OCI-LY7 (cell line): Measurements from ENCODE around the gene ELL2. TPM values are rescaled to one million over a fixed set of nuclear protein-coding genes. Genes with fewer than 3 reads are reported as not detected.

Source experiments
- BruUV-seq: library from RNA; stranded (reverse); fragments of 400-500 nt; replicated peaks from 2 replicates; lab custom pipeline; 2021; lab: Mats Ljungman, UMichigan
- CTCF ChIA-PET: fragments of 300-600 bp; sonication (Branson Sonifier 250); formaldehyde crosslinking; loops from one replicate; lab custom pipeline; 2022; ENCODE audit warnings: antibody characterized with exemption; ENCODE audit not compliant: unreplicated experiment; lab: Charles Lee
- POLR2A ChIA-PET: fragments of 300-600 bp; sonication (Branson Sonifier 250); formaldehyde crosslinking; loops from one replicate; lab custom pipeline; 2022; ENCODE audit warnings: antibody characterized with exemption; lab: Charles Lee
- DNase-seq: peaks from one replicate; pipeline ENCODE4 v3.0.0-alpha.2; 2015; ENCODE audit warnings: low spot score
- H2AFZ ChIP-seq: fragments of 200-600 bp; sonication (generic), shearing (Covaris generic); 2 replicates; pipeline ENCODE4 v1.6.1; 2014; ENCODE audit warnings: mild to moderate bottlenecking, antibody characterized with exemption, low read length, moderate library complexity
- H3K27ac ChIP-seq: fragments of 200-600 bp; sonication (generic); 2 replicates; pipeline ENCODE4 v1.5.1; 2014; ENCODE audit warnings: mixed run types, low read depth, mild to moderate bottlenecking, moderate library complexity, low read length, inconsistent platforms; ENCODE audit not compliant: poor library complexity, severe bottlenecking
- H3K36me3 ChIP-seq: fragments of 200-600 bp; sonication (generic); 2 replicates; pipeline ENCODE4 v1.6.1; 2014; ENCODE audit warnings: mild to moderate bottlenecking, antibody characterized with exemption, low read length, moderate library complexity, mixed read lengths; ENCODE audit not compliant: insufficient read depth
- H3K4me1 ChIP-seq: fragments of 200-600 bp; sonication (generic); 2 replicates; pipeline ENCODE4 v1.5.1; 2014; ENCODE audit warnings: mild to moderate bottlenecking, low read length; ENCODE audit not compliant: insufficient read depth, poor library complexity, severe bottlenecking
- H3K4me2 ChIP-seq: fragments of 200-600 bp; sonication (generic); 2 replicates; pipeline ENCODE4 v1.6.1; 2014; ENCODE audit warnings: mild to moderate bottlenecking, low read length
- H3K4me3 ChIP-seq: fragments of 200-600 bp; sonication (generic); 2 replicates; pipeline ENCODE4 v1.5.1; 2014; ENCODE audit warnings: mild to moderate bottlenecking, low read depth, low read length; ENCODE audit not compliant: poor library complexity, severe bottlenecking
- H3K79me2 ChIP-seq: fragments of 200-600 bp; sonication (generic); 2 replicates; pipeline ENCODE4 v1.6.1; 2016; ENCODE audit warnings: low read depth, mild to moderate bottlenecking, low read length, moderate library complexity, mixed read lengths; ENCODE audit not compliant: insufficient read depth
- H3K9me2 ChIP-seq: fragments of 200-600 bp; sonication (generic); 2 replicates; pipeline ENCODE4 v1.6.1; 2016; ENCODE audit warnings: mild to moderate bottlenecking, low read length, mixed read lengths; ENCODE audit not compliant: insufficient read depth
- H3K9me3 ChIP-seq: fragments of 200-600 bp; sonication (generic); 2 replicates; pipeline ENCODE4 v1.6.1; 2014; ENCODE audit warnings: mild to moderate bottlenecking, mixed run types, low read length, mixed read lengths
- H4K20me1 ChIP-seq: fragments of 200-600 bp; sonication (generic); 2 replicates; pipeline ENCODE4 v1.6.1; 2014; ENCODE audit warnings: mild to moderate bottlenecking, antibody characterized with exemption, low read length, moderate library complexity, mixed read lengths; ENCODE audit not compliant: insufficient read depth
- EZH2phosphoT487 ChIP-seq: fragments of 200-600 bp; sonication (generic); IDR thresholded peaks from 2 replicates; pipeline ENCODE4 v1.6.1; 2018; ENCODE audit warnings: low read depth, borderline replicate concordance, mild to moderate bottlenecking, mixed run types, antibody characterized with exemption, low read length, moderate library complexity, mixed read lengths
- intact Hi-C: fragments of 100-400 bp; cut with micrococcal nuclease; formaldehyde crosslinking; loops from one replicate; pipeline ENCODE4 v1.10.0; 2022; ENCODE audit not compliant: unreplicated experiment
- total RNA-seq, 2 experiments: library from RNA; depleted of rRNA in 1 of 2; stranded (reverse); fragments of >200 nt in 1 of 2; shearing (Covaris generic) in 1 of 2; gene quantifications; 2 replicates each; pipeline ENCODE4 v1.2.3, GENCODE V29; 2014 to 2022
- TF ChIP-seq, protein P1 (sequence below): fragments of 200-600 bp; sonication (generic); conservative IDR thresholded peaks from 2 replicates; pipeline ENCODE4 v1.5.1; 2014; ENCODE audit warnings: mild to moderate bottlenecking, antibody characterized with exemption, low read length, moderate library complexity, mixed read lengths

The ELL2 gene
- total RNA-seq, 2 experiments from 2014 or later = 0.98 to 4.7 TPM

GRCh38 chr5:95861864-95862561 lies 99.6 kb downstream of the ELL2 start:
- H3K4me1 ChIP-seq = peaks cover 15% of the 10 kb centered on the region
- CTCF ChIA-PET = interaction anchor here (0.8 kb wide), 1 partner anchor 9 kb away, joined by 3 read pairs; no protein-coding TSS in a partner anchor
- POLR2A ChIA-PET = interaction anchor here (0.7 to 1.3 kb wide), 3 partner anchors 11 to 264 kb away, joined by 3 to 4 read pairs (median 4); no protein-coding TSS in a partner anchor

GRCh38 chr5:95861221-95861863 lies 100.3 kb downstream of the ELL2 start:
- BruUV-seq = no TSS peak
- intact Hi-C loops = no loop called here
- POLR2A ChIA-PET = interaction anchor here (0.7 to 2.2 kb wide), 5 partner anchors 9 to 425 kb away, joined by 3 to 5 read pairs (median 4); no protein-coding TSS in a partner anchor
- TF ChIP-seq, protein P1, sequence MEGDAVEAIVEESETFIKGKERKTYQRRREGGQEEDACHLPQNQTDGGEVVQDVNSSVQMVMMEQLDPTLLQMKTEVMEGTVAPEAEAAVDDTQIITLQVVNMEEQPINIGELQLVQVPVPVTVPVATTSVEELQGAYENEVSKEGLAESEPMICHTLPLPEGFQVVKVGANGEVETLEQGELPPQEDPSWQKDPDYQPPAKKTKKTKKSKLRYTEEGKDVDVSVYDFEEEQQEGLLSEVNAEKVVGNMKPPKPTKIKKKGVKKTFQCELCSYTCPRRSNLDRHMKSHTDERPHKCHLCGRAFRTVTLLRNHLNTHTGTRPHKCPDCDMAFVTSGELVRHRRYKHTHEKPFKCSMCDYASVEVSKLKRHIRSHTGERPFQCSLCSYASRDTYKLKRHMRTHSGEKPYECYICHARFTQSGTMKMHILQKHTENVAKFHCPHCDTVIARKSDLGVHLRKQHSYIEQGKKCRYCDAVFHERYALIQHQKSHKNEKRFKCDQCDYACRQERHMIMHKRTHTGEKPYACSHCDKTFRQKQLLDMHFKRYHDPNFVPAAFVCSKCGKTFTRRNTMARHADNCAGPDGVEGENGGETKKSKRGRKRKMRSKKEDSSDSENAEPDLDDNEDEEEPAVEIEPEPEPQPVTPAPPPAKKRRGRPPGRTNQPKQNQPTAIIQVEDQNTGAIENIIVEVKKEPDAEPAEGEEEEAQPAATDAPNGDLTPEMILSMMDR = no peak
- TF ChIP-seq EZH2phosphoT487 = no peak
- no peaks in the 10 kb centered on the region for H3K79me2 ChIP-seq
- no peaks in the 10 kb centered on the region for H3K9me3 ChIP-seq
- H3K4me2 ChIP-seq = peak overlapping the region; percentile 25
- CTCF ChIA-PET = no interaction called here
- no peaks in the 10 kb centered on the region for H3K9me2 ChIP-seq
- no peaks in the 10 kb centered on the region for H4K20me1 ChIP-seq
- H3K27ac ChIP-seq = no peak overlapping the region
- DNase-seq = peak; percentile 20
- H3K4me1 ChIP-seq = peaks cover 15% of the 10 kb centered on the region
- H3K36me3 ChIP-seq = no peaks in the 10 kb centered on the region
- H3K4me3 ChIP-seq = no peak overlapping the region
- peak overlapping the region; percentile 46; the same call in 1 of the 2 replicates for H2AFZ ChIP-seq

More at GRCh38 chr5:95861864-95862561, 99.6 kb downstream of the ELL2 start:
- Histone ChIP-seq H3K4me3 (no peak overlapping the region), H3K79me2 (no peaks in the 10 kb centered on the region), H3K4me2 (peak overlapping the region; percentile 25), H3K27ac (no peak overlapping the region), H4K20me1 (no peaks in the 10 kb centered on the region), H3K36me3 (no peaks in the 10 kb centered on the region), H3K9me2 (no peaks in the 10 kb centered on the region), H2AFZ (peak overlapping the region; percentile 46; the same call in 1 of the 2 replicates), H3K9me3 (no peaks in the 10 kb centered on the region)
- no peak for DNase-seq
- intact Hi-C loops = no loop called here
- TF ChIP-seq EZH2phosphoT487 = no peak
- TF ChIP-seq, protein P1 = no peak
- BruUV-seq = no TSS peak
